Putamen (tissue), 1 donor: Measurements from ENCODE around the gene UXT.

ENCODE experiments used
- DNase-seq: peaks from one replicate; pipeline ENCODE4 v3.0.0-alpha.2; 2016; ENCODE audit warnings: low spot score

Gene UXT

GRCh38 chrX:47649271-47649670, 9.7 kb downstream of the UXT start:
- no peak for DNase-seq

GRCh38 chrX:47648376-47648775, 10.6 kb downstream of the UXT start:
- DNase-seq = no peak

- no peak for DNase-seq
Observed at GRCh38 chrX:47646636-47647035, 12.3 kb downstream of the UXT start.

GRCh38 chrX:47645530-47645929, 13.4 kb downstream of the UXT start:
- no peak for DNase-seq

- no peak for DNase-seq
Observed at GRCh38 chrX:47644557-47645091, 14.4 kb downstream of the UXT start.

GRCh38 chrX:47643926-47644325, 15.1 kb downstream of the UXT start:
- DNase-seq = no peak

GRCh38 chrX:47638816-47639215, 20.2 kb downstream of the UXT start:
- DNase-seq = no peak

GRCh38 chrX:47637546-47638195, 21.3 kb downstream of the UXT start:
- no peak for DNase-seq

- DNase-seq = no peak
Observed at GRCh38 chrX:47634871-47635575, 24.0 kb downstream of the UXT start.

- DNase-seq = no peak
Observed at GRCh38 chrX:47633689-47634590, 25.0 kb downstream of the UXT start.

- no peak for DNase-seq
Observed at GRCh38 chrX:47632666-47633065, 26.3 kb downstream of the UXT start.

GRCh38 chrX:47631676-47632075, 27.3 kb downstream of the UXT start:
- no peak for DNase-seq

GRCh38 chrX:47629419-47630200, 29.4 kb downstream of the UXT start, which contains the start of gene CFP:
Gene CFP (minus strand): TSS chrX:47629930. CDS start chrX:47629844, 86 bp downstream.
- no peak for DNase-seq

GRCh38 chrX:47628982-47629381, 30.0 kb downstream of the UXT start:
- DNase-seq = no peak

- no peak for DNase-seq
Observed at GRCh38 chrX:47625365-47625764, 33.6 kb downstream of the UXT start.

- no peak for DNase-seq
Observed at GRCh38 chrX:47623540-47624027, 35.4 kb downstream of the UXT start.

GRCh38 chrX:47621851-47622250, 37.1 kb downstream of the UXT start:
- DNase-seq = no peak

GRCh38 chrX:47620303-47620685, 38.7 kb downstream of the UXT start:
- DNase-seq = no peak

- peak; percentile 78 for DNase-seq
Observed at GRCh38 chrX:47619486-47620302, 39.3 kb downstream of the UXT start, which contains the start of gene SYN1. Gene SYN1 (minus strand): TSS chrX:47619857. CDS start chrX:47619728, 129 bp downstream.

- no peak for DNase-seq
Observed at GRCh38 chrX:47618923-47619485, 40.0 kb downstream of the UXT start.
